H1 (cell line): ENCODE data around the gene CBL. TPM values are rescaled to one million over a fixed set of nuclear protein-coding genes. Genes with fewer than 3 reads are reported as not detected.

Experiments
- CTCF ChIP-seq, 3 experiments: IDR thresholded peaks; 1 replicate in 2 of 3; 2 replicates in 1 of 3; pipeline versions ENCODE4 v1.5.1 to v1.6.1; 2011; ENCODE audit warnings: low read length in 3 of 3, mild to moderate bottlenecking in 3 of 3, inconsistent platforms in 2 of 3, low read depth in 1 of 3, moderate library complexity in 1 of 3; ENCODE audit not compliant: insufficient read depth in 1 of 3; ENCODE audit errors: control extremely low read depth in 1 of 3
- polyA plus RNA-seq, 7 experiments: library from polyadenylated mRNA; depleted of rRNA in 3 of 7; stranded (reverse) in 5 of 7; unstranded in 2 of 7; fragments of >200 nt in 5 of 7; fragments of 200-250 nt in 2 of 7; gene quantifications; 1 replicate in 5 of 7; 2 replicates in 1 of 7; 4 replicates in 1 of 7; pipeline versions ENCODE4 v1.2.1 to v1.2.3, GENCODE V29; 2011 to 2013; ENCODE audit warnings: missing spikeins in 2 of 7, mixed read lengths in 2 of 7
- total RNA-seq: library from RNA; stranded (reverse); fragmentation: NEBNext Ultra II Directional; extraction: Animal tissue kit (Norgen Biotek cat#: 25700); gene quantifications from 2 replicates; pipeline ENCODE4 v1.2.1, GENCODE V29; 2021

Gene CBL
- total and polyA plus RNA-seq, 2 of the 8 experiments (the other 6 are each of a cell fraction or from before 2014, with no cell fraction given): 23.1 to 57.8 TPM

GRCh38 chr11:119173453-119173852 is 32.7 kb upstream of the CBL start (continued):
- no peak for TF ChIP-seq CTCF (IDR thresholded peaks at IDR 0.05; ENCODE audit: control extremely low read depth in 1 of 3, insufficient read depth in 1 of 3, low read depth in 1 of 3, low read length in 3 of 3)
